COLO668 (cell line): ENCODE measurements around the gene CMTM8.
"Not testable (repeated sequence)": the region's sequence is repeated elsewhere in the genome, so short reads cannot be mapped to it uniquely, and the experiment has no call there.

Experiments used
- DNase-seq: peaks from one replicate; lab custom pipeline; 2025; ENCODE audit not compliant: unreplicated experiment; lab: John Stamatoyannopoulos, UW

The CMTM8 gene

DNA sequence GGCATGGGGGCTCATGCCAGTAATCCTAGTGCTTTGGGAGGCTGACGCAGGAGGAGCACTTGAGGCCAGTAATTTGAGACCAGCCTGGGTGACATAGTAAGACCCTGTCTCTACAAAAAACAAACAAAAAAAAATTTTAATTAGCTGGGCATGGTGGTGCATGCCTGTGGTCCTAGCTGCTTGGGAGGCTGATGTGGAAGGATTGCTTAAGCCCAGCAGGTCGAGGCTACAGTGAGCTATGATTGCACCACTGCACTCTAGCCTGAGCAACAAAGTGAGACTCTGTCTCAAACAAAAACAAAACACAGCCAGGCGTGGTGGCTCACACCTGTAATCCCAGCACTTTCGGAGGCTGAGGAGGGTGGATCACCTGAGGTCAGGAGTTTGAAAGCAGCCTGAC is 9.7 kb upstream of the CMTM8 start:
- not testable (repeated sequence) for DNase-seq

DNA sequence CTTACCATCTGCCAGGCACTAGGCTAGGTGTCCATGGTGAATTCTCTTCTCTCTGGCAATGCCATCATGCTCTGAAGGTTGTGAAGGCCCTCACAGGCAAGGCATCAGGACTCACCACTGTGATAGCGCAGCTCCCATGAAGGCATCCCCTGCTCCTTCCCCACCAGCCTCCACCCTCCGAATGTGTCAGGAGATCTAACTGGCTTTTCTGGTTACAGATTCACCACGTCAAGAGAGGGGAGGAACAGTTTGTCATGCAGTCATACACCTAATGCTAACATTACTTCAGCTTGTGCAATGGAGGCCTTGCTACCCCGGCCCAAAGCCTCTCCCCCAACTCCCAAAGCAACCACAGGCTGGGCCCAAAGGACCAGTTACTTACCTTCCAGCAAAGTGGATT is 8.9 kb upstream of the CMTM8 start:
- no peak for DNase-seq

DNA sequence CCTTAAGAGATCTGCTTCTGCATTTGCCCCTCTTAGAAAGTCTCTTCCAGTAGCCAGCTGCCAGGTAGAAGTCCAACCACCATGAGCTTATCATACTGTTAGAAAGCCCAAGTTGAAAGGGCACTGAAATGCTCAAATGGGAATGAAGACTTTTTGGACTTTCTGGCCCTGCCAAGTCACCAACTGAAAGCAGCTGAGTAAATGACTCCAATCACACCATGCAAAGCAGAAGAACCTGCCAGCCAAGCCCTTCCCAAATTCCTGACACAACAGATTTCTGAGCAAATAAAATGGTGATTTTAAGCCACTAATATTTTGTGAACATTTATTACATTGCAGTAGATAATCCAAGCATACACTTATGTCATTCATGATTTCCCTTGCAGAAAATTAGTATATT is 2.1 kb upstream of the CMTM8 start:
- no peak for DNase-seq

DNA sequence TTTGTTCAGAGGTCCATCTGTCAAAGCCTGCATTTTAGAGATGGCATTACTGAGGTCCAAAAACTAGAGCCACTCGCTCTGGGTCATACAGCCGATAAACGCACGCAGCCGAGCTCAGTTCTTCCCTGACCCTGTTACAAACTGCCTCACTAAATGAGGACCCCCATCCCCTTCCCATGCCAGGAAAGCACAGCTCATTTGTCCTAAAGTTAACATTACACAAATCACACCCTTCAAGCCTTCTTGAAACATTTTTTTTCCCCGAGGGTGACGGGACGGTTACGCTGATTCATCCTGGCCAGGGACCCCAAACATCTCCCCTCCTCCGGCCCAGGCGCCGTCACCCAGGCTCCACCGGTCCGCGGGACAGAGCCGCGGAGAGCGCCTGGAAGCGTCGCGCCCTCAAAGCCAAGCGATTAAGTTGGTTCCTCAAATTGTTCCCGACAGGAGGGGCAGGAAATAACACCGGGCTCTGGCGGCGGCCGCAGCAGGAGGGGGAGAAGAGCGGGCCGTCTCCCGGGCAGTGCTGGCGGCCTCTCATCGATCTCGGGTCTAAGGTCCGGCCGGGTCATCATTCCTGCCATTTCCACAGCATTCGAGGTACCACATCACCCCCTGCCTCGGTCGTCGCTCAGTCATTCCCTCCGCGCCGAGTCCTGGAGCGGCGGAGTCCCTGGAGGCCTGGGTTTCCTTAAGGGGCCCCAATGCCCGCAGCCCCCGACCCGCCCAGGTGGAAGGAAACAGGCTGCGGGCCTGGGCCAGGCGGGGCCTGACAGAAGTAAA is 619 bp upstream of the CMTM8 start:
- peak; percentile 47 for DNase-seq

DNA sequence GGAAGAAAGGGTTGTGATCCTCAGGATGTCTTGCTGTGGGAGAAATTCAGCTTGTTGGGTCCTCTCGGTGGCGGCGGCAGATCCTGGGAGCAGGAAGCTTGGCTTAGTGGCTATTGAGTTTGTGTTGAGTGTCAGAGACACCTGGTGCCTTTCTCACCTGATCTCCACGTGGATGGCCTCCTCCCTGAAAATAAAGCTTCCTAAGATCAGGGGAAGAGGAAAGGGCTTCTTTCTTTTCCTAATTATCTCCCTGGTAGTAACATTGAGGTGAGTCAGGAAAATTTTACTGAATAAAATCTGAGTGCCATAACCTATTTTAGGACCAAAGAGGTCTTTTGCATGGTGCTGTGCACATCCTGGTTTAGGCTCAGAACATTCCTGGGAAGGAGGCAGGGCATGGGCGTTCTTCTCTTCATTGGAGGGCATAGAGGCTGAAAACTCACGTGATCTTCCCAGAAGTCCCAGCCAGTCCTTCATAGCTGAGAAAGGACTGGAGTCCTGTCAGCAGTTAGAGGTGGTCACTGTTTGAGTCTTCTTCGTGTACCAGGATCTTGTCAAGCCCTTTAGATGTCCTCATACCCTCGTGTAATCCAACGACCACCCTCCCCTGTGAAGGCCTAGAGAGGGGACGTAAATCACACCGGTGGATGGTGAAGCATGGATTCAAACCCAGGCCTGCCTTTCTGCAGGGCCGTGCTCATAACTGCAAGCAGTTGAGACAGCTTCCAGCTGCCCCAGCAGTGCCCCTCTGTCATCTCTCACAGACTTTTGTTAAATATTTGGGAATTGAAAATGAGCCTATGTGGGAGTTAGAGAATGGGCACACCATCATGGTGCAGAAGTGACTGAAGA is 1.1 kb downstream of the CMTM8 start:
- DNase-seq: peak; percentile 43

DNA sequence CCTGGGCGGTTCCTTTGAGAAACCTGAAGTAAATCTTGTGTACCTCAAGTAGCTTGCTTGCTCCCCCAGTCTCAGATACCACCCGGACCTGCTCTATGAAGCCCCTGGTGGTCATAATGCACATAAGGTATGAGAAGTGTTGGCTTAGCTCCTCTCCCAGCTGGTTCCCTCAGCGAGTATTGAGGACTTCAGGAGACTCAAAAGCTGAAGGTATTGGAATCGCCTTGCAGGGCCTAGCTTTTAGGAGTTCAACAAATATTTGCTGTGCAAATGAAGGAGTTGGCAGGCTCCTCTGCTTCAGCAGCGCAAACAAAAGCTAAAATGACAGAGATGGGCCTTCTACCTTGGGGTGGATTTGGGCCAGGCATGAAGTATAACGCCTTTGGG is 1.7 kb downstream of the CMTM8 start:
- DNase-seq: peak; percentile 39

DNA sequence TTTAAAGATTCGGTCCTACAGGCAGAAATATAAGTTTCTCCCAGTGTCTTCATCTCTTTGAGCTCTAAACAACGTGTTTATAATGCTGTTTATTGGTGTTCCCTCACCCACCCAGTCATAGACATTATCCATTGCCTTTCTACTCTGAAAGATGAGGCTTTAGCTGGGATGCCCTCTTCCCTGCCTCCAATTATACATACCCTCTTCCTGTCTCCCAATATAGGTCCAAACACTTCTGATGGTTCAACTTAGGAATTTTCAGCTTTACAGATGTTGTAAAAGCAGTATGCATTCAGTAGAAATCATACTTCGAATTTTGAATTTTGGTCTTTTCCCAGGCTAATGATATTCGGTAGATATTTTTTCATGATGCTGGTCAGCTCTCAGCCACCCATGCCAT is 2.6 kb downstream of the CMTM8 start:
- no peak for DNase-seq

DNA sequence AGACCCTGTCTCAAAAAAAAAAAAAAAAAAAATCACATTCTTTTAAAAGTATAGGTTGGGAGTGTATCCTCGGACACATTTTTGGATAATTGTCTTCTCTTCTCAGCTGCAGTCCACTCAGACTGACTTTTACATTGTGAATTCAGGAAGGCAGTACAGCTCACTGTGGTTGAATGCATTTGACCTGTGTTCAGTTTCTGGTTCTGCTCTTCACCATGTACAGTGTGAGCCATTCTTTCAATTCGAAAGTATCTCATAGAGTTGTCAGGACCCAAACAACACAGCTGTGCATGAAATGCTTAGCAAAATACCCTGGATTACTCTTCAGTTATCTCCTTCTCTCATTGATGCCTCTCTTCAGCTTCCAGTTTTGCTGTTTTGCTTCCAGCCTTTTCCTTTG is 5.0 kb downstream of the CMTM8 start:
- DNase-seq: no peak

DNA sequence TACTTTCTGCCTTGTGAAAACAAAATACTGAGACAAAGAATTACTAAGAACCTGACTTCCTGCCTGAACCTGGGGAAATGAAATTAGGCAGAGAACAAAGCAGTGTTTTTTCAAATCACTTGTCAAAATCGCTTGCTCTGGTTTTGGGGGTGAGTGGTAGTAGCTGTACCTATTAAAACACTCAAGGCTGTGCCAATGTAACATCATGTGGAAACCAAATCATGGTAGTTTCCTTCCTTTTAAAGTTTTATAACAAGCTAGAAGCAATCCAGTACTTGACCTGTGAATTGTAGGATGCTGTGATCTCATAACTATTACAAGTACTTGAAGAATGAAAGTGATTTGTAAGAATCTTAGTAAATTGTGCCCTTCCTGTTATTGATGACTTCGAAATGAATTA is 6.7 kb downstream of the CMTM8 start:
- DNase-seq: no peak

DNA sequence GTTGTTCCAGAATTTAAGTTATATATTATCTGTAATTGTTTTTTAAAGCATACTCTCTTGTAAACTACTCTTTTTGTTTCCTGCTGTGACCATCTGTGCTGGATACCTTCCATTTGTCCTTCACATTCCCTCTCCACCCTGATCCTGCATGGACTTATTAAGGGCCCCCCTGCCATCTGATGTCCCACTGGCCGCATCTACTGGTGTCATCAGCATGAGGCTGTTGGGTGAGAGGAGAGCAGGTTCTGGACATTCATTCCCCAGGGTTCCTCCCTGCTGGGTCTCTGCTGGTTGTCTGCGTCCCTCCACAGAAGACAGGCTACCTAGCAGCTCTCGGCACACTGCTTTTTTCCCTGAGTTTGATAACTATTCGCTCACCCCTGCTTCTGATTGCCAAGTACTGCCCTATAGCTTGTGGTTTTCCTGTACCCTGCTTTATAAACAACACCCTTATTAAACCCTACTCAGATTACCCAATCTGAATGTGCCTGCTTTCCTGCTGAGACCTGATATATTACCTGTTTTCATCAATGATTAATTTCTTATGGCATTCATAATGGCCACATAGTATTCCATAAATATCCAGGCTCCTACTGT is 7.7 kb downstream of the CMTM8 start:
- DNase-seq: peak; percentile 28

DNA sequence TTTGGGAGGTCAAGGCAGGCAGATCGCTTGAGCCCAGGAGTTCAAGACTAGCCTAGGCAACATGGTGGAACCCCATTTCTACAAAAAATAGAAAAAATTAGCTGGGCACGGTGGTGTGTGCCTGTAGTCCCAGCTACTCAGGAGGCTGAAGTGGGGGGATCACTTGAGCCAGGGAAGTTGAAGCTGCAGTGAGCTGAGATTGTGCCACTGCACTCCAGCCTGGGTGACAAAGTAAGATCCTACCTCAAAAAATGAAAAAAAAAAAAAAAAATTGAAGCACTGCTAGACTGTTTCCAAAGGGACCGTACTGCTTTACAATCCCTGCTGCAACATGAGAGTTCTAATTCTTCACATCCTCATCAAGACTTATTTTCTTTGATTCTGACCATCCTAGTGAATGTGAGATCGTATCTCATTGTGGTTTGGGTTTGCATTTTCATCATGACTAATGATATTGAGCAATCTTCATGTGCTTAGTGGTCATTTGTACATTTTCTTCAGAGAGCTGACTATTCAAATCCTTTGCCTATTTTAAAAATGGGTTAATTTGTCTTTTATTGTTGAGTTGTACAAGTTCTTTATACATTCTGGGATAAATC is 10.8 kb downstream of the CMTM8 start:
- no peak for DNase-seq

DNA sequence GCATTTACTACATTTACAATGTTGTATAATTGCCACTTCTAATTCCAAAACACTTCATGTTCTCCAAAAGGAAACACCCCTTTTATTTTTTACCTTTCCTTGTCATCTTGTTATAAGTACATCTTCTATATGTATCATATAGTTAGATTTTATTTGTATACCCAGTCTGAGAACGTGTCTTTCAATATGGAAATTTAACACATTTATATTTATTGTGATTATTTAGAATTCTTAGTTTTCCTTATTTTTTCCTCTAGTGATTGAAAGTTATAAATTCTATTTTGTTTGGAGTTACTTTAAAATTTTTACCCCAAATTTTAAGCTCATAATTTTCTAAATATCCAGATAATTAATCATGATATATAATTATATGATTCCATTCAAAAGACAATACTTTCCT is 15.8 kb downstream of the CMTM8 start:
- no peak for DNase-seq

DNA sequence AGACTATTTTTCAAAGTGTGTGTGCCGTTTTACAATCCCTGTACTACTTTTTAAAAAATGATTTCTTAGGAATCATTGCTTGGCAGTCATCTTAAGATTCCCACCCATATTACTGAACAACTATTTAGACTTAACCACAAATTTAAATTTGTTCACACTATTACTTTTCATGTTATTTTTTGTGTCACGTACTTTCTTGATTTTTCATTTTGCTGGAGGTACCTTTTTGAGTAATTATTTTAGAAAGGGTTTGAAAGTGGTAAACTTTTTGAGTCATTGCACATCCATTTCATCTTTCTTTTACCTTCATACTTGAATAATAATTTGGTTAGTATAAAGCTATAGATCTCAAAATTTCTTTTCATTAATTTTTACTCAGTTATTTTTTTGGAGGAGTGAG is 16.9 kb downstream of the CMTM8 start:
- DNase-seq: no peak

DNA sequence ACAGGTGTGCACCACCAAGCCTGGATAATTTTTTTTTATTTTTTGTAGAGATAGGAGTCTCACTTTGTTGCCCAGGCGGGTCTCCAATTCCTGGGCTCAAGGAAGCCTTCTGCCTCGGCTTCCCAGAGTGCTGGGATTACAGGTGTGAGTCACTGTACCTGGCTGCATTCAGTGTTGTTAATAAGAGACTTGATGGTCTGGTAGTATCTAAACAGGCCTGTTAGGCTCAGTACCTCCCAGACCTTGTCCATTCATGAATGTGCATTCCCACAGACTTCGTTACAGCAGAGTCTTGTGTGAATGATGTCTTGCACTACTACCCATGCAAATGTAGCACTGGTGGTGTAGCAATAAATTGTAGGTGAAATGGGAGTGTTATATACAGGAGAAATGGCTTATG is 17.7 kb downstream of the CMTM8 start:
- no peak for DNase-seq

DNA sequence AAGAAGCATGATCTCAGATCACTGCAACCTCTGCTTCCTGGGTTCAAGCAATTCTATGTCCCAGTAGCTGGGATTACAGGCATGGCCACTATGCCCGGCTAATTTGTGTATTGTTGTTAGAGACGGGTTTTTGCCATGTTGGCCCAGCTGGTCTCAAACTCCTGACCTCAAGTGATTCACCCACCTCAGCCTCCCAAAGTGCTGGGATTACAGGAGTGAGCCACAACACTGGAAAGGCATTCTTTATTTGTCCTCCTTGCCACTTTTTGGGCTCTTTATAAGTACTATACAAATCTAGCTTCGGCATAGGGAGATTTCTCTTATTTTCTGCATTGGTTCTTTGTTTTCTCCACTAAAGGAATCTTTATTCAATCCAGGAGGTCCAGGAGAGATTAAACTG is 18.6 kb downstream of the CMTM8 start:
- DNase-seq: peak; percentile 5

DNA sequence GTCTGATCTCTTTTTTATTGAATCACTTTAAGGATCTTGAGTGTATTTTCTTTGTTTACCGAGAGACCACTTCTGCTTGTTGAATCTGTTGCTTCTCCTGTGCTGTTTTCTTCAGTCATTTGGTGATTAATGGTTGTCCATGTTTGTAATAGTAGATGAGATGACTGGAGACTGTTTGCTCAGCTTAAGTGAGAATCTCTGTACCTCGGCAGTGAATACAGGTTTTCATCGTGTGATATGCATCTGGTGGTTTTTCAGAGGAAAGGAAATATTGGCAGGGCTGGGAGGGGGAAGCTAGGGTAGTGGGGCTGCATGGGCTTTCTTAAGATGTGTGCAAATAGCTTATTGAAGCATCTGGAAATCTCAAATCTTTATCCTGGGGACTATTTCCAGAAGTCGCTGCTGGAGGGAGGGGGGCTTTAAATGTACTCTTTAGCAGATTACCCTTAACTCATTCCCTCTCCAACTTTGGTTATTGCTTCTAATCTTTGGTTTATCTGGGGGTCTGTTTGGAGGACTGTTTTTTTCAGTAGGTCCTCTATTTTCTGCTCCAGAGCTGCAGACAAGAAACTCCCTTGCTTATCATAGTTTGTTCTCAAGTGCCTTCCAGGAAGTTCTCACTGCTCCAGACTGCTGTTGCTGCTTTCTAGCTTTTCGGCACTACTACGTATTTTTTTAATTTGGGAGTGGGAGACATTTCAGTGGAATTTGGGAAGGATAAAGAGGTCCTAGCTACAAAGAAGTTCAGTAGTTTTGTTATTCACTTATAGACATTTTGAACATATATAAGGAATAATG is 19.4 kb downstream of the CMTM8 start:
- peak; percentile 5 for DNase-seq

DNA sequence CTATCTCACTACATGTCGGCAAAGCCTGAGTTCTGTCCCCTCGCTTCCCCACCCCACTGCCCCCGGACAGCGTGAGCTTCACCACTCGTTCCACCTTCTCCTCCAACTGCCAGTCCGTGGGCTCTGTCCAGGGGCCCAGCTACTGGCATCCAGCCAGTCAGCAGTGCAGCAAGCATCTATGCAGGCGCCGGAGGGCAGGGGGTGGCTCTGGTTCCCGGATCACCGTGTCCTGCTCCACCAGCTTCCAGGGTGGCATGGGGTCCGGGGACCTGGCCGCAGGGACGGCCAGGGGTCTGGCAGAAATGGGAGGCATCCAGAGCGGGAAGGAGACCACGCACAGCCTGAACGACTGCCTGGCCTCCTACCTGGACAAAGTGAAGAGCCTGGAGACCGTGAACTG is 20.4 kb downstream of the CMTM8 start:
- DNase-seq: no peak

DNA sequence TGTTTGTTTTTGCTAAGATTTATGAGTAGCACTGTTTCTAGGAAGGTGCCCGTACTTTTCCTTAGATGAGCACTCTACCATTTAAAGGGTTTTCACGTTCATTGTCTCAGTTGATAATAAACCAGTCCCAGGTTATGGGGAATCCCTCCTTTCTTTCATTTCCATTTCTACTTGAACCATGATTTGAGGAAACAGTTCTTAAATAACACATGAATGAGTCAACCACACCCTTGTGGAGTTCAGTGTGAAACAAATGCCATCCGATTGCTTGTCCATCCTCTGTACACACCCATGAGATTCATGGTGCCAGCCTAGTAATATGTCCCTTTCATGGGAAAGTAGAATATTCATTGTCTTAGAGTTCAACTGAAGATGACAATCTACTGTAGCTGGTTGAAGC is 23.1 kb downstream of the CMTM8 start:
- no peak for DNase-seq

DNA sequence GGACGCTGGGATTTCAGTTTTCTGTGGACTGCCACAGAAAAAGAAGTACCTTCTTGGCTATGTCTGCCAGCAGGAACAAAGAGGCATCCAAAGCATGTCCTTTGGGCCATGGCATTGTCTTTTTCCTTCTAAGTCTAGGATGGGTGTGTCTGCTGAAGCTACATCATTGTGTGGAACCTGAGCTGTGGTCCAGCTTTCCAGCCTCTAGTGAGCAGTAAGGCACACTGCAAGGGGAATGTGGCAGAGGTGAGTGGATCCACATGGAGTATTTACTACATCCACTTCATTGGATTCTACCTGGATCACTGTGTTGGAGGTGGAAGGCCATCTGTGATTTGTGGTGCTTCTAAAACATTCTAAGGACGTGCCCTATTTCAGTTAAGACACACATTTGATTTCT is 23.7 kb downstream of the CMTM8 start:
- no peak for DNase-seq

DNA sequence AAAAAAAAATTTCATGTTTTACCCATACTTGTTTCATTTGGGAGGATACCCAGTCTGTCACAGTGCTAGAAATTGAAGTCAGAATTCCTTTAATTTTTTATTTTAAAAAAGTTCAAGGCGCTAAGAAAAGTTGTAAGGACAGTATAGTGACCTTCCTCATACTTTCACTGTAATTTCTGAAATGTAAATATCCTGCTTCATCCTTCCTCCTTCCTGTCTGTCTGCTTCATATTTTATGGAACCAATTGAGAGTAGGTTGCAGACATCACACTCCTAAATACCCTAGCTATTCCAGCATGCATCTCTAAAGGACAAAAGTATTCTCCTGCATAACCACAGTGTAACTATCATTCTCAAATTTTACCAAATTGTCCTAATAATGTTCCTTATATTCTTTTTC is 35.8 kb downstream of the CMTM8 start:
- no peak for DNase-seq

DNA sequence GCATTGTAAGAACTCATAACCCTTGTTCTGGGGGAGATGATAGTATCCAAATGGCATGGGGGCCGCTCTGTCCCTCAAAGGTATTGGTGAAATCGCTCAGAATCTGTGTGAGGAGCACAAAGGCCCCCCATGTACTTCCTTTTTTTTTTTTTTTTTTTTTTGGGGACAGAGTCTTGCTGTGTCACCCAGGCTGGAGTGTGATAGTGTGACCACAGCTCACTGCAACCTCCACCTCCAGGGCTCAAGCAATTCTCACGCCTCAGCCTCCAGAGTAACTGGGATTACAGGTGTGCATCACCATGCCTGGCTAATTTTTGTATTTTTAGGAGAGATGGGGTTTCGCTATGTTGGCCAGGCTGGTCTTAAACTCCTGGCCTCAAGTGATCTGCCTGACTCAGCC is 37.0 kb downstream of the CMTM8 start:
- DNase-seq: no peak
